Measurements from ENCODE around the gene GALNT12. TPM values are rescaled to one million over a fixed set of nuclear protein-coding genes. Genes with fewer than 3 reads are reported as not detected.
A peak's percentile ranks its signal among the peaks of the same experiment; 100 is the strongest.

The GALNT12 gene
- total and polyA plus RNA-seq, 2 donors (not counting 1 experiment from before 2014, with no cell fraction given): 3.2 to 4.5 TPM

DNA sequence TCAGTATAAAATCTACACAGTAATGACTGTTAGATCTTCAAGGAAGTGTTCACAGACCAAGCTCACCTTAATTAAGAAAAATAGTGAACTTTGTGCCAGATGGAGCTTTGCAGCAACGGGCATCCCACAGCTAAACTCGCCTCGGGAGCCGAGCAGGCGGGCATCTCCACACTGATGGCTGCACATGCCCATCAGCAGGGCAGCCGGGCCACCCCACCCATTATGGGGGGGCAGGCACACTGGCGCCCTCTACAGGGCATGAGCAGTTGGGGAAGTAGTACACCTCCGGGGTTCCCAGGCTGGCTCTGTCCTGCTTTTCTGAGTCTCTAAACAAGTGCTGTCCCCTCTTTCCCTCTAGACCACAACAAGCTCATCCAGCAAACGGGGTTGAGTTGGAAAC, 32.7 kb upstream of the GALNT12 start:
- TF ChIP-seq, protein P1, sequence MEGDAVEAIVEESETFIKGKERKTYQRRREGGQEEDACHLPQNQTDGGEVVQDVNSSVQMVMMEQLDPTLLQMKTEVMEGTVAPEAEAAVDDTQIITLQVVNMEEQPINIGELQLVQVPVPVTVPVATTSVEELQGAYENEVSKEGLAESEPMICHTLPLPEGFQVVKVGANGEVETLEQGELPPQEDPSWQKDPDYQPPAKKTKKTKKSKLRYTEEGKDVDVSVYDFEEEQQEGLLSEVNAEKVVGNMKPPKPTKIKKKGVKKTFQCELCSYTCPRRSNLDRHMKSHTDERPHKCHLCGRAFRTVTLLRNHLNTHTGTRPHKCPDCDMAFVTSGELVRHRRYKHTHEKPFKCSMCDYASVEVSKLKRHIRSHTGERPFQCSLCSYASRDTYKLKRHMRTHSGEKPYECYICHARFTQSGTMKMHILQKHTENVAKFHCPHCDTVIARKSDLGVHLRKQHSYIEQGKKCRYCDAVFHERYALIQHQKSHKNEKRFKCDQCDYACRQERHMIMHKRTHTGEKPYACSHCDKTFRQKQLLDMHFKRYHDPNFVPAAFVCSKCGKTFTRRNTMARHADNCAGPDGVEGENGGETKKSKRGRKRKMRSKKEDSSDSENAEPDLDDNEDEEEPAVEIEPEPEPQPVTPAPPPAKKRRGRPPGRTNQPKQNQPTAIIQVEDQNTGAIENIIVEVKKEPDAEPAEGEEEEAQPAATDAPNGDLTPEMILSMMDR (IDR thresholded peaks at IDR 0.05): peak; percentile 57
- TF ChIP-seq EZH2 (IDR thresholded peaks at IDR 0.05; ENCODE audit: borderline replicate concordance, insufficient read depth, low read depth, low read length, poor library complexity, severe bottlenecking): no peak
- ChIA-PET POLR2A (no interaction called here), CTCF (interaction anchor here (0.9 to 7.7 kb wide), 15 partner anchors 8 to 569 kb away, joined by 3 to 123 read pairs (median 3); partner anchors contain the start of gene TBC1D2)
- no peaks in the 10 kb centered on the region for H3K27me3 ChIP-seq (replicated peaks in 1 of 4; ENCODE audit: control extremely low read depth in 1 of 4, control insufficient read depth in 3 of 4, insufficient read depth in 4 of 4, low read length in 3 of 4)
- Mint-ChIP-seq H3K27ac (no peak overlapping the region), H3K9me3 (ENCODE audit: insufficient read depth) (no peaks in the 10 kb centered on the region), H3K4me1 (no peaks in the 10 kb centered on the region), H3K4me3 (no peak overlapping the region), H3K27me3 (no peaks in the 10 kb centered on the region)
- H3K9ac ChIP-seq (ENCODE audit: low read length): no peak overlapping the region
- WGBS (ENCODE audit: insufficient coverage): 90% methylated on average over 8 of the region's 9 CpGs
- no peak for ATAC-seq (ENCODE audit: low read depth)
- H2AFZ ChIP-seq (ENCODE audit: insufficient read depth, low read depth, low read length, poor library complexity, severe bottlenecking): no peak overlapping the region
- H3K4me3 ChIP-seq (ENCODE audit: control extremely low read depth in 1 of 5, extremely low read depth in 1 of 5, insufficient read depth in 1 of 5, low read depth in 2 of 5, low read length in 4 of 5): no peak overlapping the region
- H3K36me3 ChIP-seq (replicated peaks in 1 of 2; ENCODE audit: control extremely low read depth in 1 of 2, control insufficient read depth in 1 of 2, extremely low read depth in 1 of 2, insufficient read depth in 2 of 2, low read length in 1 of 2): peaks cover 0 to 20% of the 10 kb centered on the region in 2 experiments
- H3K4me2 ChIP-seq (replicated peaks; ENCODE audit: low read depth, low read length, poor library complexity, severe bottlenecking): no peak overlapping the region
- DNase-seq: peak; percentile 44
- H3K79me2 ChIP-seq (ENCODE audit: control insufficient read depth, insufficient read depth, low read length): no peaks in the 10 kb centered on the region
- no peaks in the 10 kb centered on the region for H4K20me1 ChIP-seq (ENCODE audit: control insufficient read depth, insufficient read depth, low read length, poor library complexity, severe bottlenecking)
- intact Hi-C loops (cut with micrococcal nuclease): no loop called here
- H3K27ac ChIP-seq (ENCODE audit: low read length in 2 of 2): no peak overlapping the region
- no peaks in the 10 kb centered on the region for H3K9me3 ChIP-seq (ENCODE audit: control extremely low read depth in 1 of 3, control insufficient read depth in 2 of 3, insufficient read depth in 1 of 3, low read length in 2 of 3)
- H3K4me1 ChIP-seq (ENCODE audit: control insufficient read depth in 2 of 2, insufficient read depth in 2 of 2, low read length in 2 of 2): no peaks in the 10 kb centered on the region

GRCh38 chr9:98775831-98776441, 31.5 kb upstream of the GALNT12 start:
- Histone ChIP-seq H3K4me3 (ENCODE audit: control extremely low read depth in 1 of 5, extremely low read depth in 1 of 5, insufficient read depth in 1 of 5, low read depth in 2 of 5, low read length in 4 of 5) (no peak overlapping the region), H2AFZ (ENCODE audit: insufficient read depth, low read depth, low read length, poor library complexity, severe bottlenecking) (no peak overlapping the region), H3K36me3 (replicated peaks in 1 of 2; ENCODE audit: control extremely low read depth in 1 of 2, control insufficient read depth in 1 of 2, extremely low read depth in 1 of 2, insufficient read depth in 2 of 2, low read length in 1 of 2) (peaks cover 0 to 13% of the 10 kb centered on the region in 2 experiments), H3K27me3 (replicated peaks in 1 of 4; ENCODE audit: control extremely low read depth in 1 of 4, control insufficient read depth in 3 of 4, insufficient read depth in 4 of 4, low read length in 3 of 4) (no peaks in the 10 kb centered on the region), H3K4me1 (ENCODE audit: control insufficient read depth in 2 of 2, insufficient read depth in 2 of 2, low read length in 2 of 2) (no peaks in the 10 kb centered on the region), H3K27ac (ENCODE audit: low read length in 2 of 2) (no peak overlapping the region), H3K79me2 (ENCODE audit: control insufficient read depth, insufficient read depth, low read length) (no peaks in the 10 kb centered on the region), H3K4me2 (replicated peaks; ENCODE audit: low read depth, low read length, poor library complexity, severe bottlenecking) (no peak overlapping the region), H3K9me3 (ENCODE audit: control extremely low read depth in 1 of 3, control insufficient read depth in 2 of 3, insufficient read depth in 1 of 3, low read length in 2 of 3) (no peaks in the 10 kb centered on the region), H3K9ac (ENCODE audit: low read length) (no peak overlapping the region), H4K20me1 (ENCODE audit: control insufficient read depth, insufficient read depth, low read length, poor library complexity, severe bottlenecking) (no peaks in the 10 kb centered on the region)
- intact Hi-C loops (cut with micrococcal nuclease): no loop called here
- TF ChIP-seq EZH2 (IDR thresholded peaks at IDR 0.05; ENCODE audit: borderline replicate concordance, insufficient read depth, low read depth, low read length, poor library complexity, severe bottlenecking): no peak
- TF ChIP-seq, protein P1 (IDR thresholded peaks at IDR 0.05): peak; percentile 76
- ChIA-PET POLR2A (no interaction called here), CTCF (interaction anchor here (0.7 to 7.7 kb wide), 15 partner anchors 9 to 570 kb away, joined by 3 to 123 read pairs (median 4); partner anchors contain the start of gene TBC1D2)
- WGBS (ENCODE audit: insufficient coverage): 49% methylated on average over 7 of the region's 8 CpGs
- Mint-ChIP-seq H3K9me3 (ENCODE audit: insufficient read depth) (no peaks in the 10 kb centered on the region), H3K4me3 (no peak overlapping the region), H3K27me3 (no peaks in the 10 kb centered on the region), H3K27ac (no peak overlapping the region), H3K4me1 (no peaks in the 10 kb centered on the region)
- ATAC-seq (ENCODE audit: low read depth) (peak; percentile 64), DNase-seq (peak; percentile 69)
